VCaP (cell line): ENCODE measurements around the gene FAM124B.
A peak's percentile ranks its signal among the peaks of the same experiment; 100 is the strongest.

Experiments used
- H3K27ac ChIP-seq: fragments of 450-650 bp; 2 replicates; pipeline ENCODE4 v1.5.1; 2017
- TF ChIP-seq, protein P1 (sequence below): fragments of 450-650 bp; conservative IDR thresholded peaks from 2 replicates; pipeline ENCODE4 v1.5.1; 2017; ENCODE audit warnings: mild to moderate bottlenecking, moderate library complexity

The FAM124B gene

DNA sequence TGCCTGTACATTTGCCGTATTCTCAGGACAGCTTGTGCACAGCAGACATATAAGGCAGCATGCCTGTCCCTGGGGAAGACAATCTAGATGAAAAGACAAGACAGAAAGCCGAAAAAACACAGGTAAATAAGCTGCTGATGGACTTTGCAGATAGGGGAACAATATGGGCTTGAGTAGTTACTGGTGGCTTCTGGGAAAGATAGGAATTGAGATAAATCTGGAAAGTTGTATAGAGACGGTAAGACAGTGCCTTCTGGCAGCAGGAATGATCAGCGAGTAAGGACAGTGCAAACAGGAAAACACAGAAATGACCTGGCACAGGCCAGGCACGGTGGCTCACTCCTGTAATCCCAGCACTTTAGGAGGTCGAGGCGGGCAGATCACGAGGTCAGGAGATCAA is 70.2 kb downstream of the FAM124B start:
- H3K27ac ChIP-seq: peak overlapping the region; percentile 92
- TF ChIP-seq, protein P1, sequence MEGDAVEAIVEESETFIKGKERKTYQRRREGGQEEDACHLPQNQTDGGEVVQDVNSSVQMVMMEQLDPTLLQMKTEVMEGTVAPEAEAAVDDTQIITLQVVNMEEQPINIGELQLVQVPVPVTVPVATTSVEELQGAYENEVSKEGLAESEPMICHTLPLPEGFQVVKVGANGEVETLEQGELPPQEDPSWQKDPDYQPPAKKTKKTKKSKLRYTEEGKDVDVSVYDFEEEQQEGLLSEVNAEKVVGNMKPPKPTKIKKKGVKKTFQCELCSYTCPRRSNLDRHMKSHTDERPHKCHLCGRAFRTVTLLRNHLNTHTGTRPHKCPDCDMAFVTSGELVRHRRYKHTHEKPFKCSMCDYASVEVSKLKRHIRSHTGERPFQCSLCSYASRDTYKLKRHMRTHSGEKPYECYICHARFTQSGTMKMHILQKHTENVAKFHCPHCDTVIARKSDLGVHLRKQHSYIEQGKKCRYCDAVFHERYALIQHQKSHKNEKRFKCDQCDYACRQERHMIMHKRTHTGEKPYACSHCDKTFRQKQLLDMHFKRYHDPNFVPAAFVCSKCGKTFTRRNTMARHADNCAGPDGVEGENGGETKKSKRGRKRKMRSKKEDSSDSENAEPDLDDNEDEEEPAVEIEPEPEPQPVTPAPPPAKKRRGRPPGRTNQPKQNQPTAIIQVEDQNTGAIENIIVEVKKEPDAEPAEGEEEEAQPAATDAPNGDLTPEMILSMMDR: no peak

DNA sequence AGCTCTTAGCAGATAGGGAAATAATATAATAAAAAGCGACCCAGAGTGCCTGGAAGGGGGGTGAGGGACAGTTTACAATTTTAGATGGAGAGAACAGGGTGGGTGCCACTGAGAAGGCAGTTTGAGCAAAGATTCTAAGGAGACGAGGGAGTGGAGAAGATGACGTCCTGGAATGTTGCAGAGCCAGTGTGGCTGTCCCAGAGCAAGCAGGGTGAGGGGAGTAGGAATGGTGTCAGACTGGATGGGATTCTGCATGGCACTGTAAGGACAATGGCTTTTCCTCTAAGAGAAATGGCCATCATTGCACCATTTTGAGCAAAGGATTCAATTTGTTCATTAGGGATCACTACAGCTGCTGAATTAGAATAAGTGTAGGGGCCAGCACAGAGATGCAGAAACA is 73.1 kb downstream of the FAM124B start:
- TF ChIP-seq, protein P1: no peak
- H3K27ac ChIP-seq: no peak overlapping the region
